Breast epithelium (tissue), 3 donors: ENCODE measurements around the gene SNCA.

Source experiments
- CTCF ChIP-seq, 3 donors: fragments of 450-650 bp; IDR thresholded peaks; one replicate each; pipeline ENCODE4 v1.5.1; 2016 to 2017; ENCODE audit warnings: antibody characterized with exemption in 3 of 3, mild to moderate bottlenecking in 3 of 3, moderate library complexity in 3 of 3
- POLR2A ChIP-seq: fragments of 450-650 bp; IDR thresholded peaks from one replicate; pipeline ENCODE4 v1.6.1; 2016; ENCODE audit warnings: antibody characterized with exemption, mild to moderate bottlenecking, moderate library complexity
- POLR2AphosphoS5 ChIP-seq, 3 donors: sonication (generic); formaldehyde crosslinking; IDR thresholded peaks; one replicate each; pipeline ENCODE4 v1.6.1; 2017; ENCODE audit warnings: antibody characterized with exemption in 3 of 3

- TF ChIP-seq CTCF (IDR thresholded peaks at IDR 0.05) (no peak), POLR2A (no peak), POLR2AphosphoS5 (IDR thresholded peaks at IDR 0.05) (no peak)
Observed at GRCh38 chr4:89727238-89727637, 109.7 kb downstream of the SNCA start.
